ENCODE measurements around the gene SUN1.

The SUN1 gene

DNA sequence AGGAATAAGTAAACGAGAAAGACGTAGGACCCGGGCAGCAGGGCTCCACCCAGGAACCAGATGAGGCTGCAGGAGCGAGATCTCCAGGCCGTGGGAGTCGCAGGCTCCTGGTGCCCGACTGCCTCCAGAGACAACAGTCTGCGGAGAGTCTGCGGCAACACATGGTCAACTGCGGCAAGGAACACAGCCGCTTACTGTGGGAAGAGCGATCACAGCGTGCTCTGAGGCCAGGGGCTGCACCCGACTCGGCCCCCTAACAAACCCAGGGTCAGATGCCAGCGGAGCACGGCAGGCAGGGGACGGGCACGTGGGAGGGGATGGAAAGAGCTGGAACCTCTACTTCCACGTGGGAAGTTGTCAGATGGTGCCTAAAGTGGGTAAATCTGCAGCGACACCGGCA, 70.7 kb downstream of the SUN1 start:
- H3K36me3 ChIP-seq (replicated peaks; ENCODE audit: low read depth, low read length) = no peaks in the 10 kb centered on the region
- H3K9ac ChIP-seq (ENCODE audit: low read length) = no peak overlapping the region
- H3K27ac ChIP-seq (ENCODE audit: low read length) = no peak overlapping the region
- no peaks in the 10 kb centered on the region for H3K79me2 ChIP-seq (ENCODE audit: low read length)
- no peaks in the 10 kb centered on the region for H3K9me3 ChIP-seq (ENCODE audit: insufficient read depth, low read length)
- H4K20me1 ChIP-seq (ENCODE audit: insufficient read depth, low read length) = no peaks in the 10 kb centered on the region
- no peak overlapping the region for H2AFZ ChIP-seq (ENCODE audit: low read depth, low read length)
- TF ChIP-seq EZH2phosphoT487 (IDR thresholded peaks at IDR 0.05; ENCODE audit: low read depth) = no peak
- TF ChIP-seq, protein P1, sequence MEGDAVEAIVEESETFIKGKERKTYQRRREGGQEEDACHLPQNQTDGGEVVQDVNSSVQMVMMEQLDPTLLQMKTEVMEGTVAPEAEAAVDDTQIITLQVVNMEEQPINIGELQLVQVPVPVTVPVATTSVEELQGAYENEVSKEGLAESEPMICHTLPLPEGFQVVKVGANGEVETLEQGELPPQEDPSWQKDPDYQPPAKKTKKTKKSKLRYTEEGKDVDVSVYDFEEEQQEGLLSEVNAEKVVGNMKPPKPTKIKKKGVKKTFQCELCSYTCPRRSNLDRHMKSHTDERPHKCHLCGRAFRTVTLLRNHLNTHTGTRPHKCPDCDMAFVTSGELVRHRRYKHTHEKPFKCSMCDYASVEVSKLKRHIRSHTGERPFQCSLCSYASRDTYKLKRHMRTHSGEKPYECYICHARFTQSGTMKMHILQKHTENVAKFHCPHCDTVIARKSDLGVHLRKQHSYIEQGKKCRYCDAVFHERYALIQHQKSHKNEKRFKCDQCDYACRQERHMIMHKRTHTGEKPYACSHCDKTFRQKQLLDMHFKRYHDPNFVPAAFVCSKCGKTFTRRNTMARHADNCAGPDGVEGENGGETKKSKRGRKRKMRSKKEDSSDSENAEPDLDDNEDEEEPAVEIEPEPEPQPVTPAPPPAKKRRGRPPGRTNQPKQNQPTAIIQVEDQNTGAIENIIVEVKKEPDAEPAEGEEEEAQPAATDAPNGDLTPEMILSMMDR (IDR thresholded peaks at IDR 0.05; ENCODE audit: low read depth, low read length) = no peak
- no peak overlapping the region for H3K4me2 ChIP-seq (ENCODE audit: low read length)
- H3K4me1 ChIP-seq (ENCODE audit: low read length) = no peaks in the 10 kb centered on the region
- no peaks in the 10 kb centered on the region for H3K27me3 ChIP-seq (ENCODE audit: low read depth, low read length)
- H3K4me3 ChIP-seq (ENCODE audit: low read length) = no peak overlapping the region

DNA sequence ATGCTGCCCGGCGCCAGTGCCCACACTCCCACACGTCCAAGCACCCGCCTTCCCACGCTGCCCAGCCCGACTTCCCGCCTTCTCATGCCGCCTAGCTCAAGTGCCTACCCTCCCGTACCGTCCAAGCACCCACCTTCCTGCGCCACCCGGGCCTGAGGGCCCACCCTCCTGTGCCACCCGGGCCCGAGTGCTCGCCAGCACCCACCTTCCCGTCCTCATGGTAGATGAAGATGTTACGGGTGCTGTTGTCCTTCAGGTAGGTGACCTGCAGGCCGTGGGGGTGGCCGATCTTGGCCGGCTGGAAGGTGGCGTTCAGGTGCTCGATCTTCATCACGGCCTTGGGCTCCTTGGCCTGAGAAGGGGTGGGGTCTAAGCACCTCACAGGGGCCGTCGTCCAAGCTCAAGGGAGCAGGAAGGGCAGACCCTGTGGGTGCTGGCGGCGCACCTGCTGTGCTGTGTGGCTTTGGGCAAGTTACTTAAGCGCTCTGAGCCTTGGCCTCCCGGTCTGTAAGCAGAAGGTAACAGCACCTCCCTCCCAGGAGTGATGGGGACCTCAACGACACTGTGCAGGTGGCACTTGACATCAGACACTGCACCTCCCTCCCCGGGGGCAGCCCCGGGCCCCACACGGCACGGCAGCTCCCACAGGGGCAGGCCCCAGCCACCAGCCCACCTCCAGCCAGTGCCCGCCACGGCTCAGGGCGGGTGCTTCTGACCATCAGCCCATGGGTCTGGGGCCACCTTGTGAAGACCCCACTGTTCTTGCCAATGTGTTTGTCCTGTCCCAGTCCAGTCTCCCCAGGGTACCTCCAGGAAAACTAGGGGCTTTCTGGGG, 71.9 kb downstream of the SUN1 start:
- TF ChIP-seq, protein P1 (IDR thresholded peaks at IDR 0.05; ENCODE audit: low read depth, low read length) = no peak
- no peak for TF ChIP-seq EZH2phosphoT487 (IDR thresholded peaks at IDR 0.05; ENCODE audit: low read depth)
- no peak overlapping the region for H3K27ac ChIP-seq (ENCODE audit: low read length)
- no peaks in the 10 kb centered on the region for H4K20me1 ChIP-seq (ENCODE audit: insufficient read depth, low read length)
- H3K27me3 ChIP-seq (ENCODE audit: low read depth, low read length) = no peaks in the 10 kb centered on the region
- H3K4me2 ChIP-seq (ENCODE audit: low read length) = no peak overlapping the region
- H3K4me1 ChIP-seq (ENCODE audit: low read length) = no peaks in the 10 kb centered on the region
- no peaks in the 10 kb centered on the region for H3K36me3 ChIP-seq (replicated peaks; ENCODE audit: low read depth, low read length)
- H3K4me3 ChIP-seq (ENCODE audit: low read length) = no peak overlapping the region
- no peak overlapping the region for H2AFZ ChIP-seq (ENCODE audit: low read depth, low read length)
- H3K9me3 ChIP-seq (ENCODE audit: insufficient read depth, low read length) = no peaks in the 10 kb centered on the region
- no peaks in the 10 kb centered on the region for H3K79me2 ChIP-seq (ENCODE audit: low read length)
- H3K9ac ChIP-seq (ENCODE audit: low read length) = no peak overlapping the region

DNA sequence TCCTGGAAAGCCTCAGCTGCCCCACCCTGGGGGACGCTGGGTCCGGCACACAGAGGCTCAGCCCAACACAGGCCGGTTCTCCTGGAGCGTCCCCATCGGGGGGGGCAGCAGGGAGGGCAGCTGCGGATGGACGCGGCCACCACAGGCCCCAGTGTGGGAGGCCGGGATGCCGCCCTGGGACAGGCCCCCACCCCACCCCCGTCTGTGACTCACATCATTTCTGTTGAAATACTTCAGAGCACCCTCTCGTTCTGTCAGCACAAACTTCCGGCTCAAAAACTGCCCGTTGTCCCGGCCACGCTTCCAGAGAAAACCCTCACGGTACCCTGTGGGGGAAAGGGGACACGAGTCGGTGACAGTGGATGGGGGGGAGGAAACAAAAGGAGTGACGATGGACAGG, 72.6 kb downstream of the SUN1 start:
- H3K4me3 ChIP-seq (ENCODE audit: low read length) = no peak overlapping the region

DNA sequence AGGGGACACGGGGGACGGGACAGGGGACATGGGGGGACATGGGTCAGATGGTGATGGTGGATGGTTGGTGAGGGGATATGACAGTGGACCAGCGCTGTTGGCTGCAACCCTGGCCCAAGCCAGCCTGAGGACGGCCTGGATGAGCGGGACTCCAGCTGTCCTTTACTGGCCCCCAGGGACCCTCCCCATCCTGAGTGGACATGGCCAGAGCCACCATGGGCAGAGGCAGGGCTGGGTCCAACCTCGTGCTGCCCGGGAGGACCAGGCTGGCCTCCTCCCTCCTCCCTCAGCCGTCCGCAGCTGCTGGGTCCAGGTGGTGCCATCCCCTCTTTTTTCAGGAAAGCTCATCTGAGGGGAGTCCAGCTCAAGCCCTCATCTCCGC, 74.5 kb downstream of the SUN1 start:
- TF ChIP-seq EZH2phosphoT487 (IDR thresholded peaks at IDR 0.05; ENCODE audit: low read depth) = no peak
- TF ChIP-seq, protein P1 (IDR thresholded peaks at IDR 0.05; ENCODE audit: low read depth, low read length) = no peak
- Histone ChIP-seq H4K20me1 (ENCODE audit: insufficient read depth, low read length) (no peaks in the 10 kb centered on the region), H3K36me3 (replicated peaks; ENCODE audit: low read depth, low read length) (no peaks in the 10 kb centered on the region), H3K27me3 (ENCODE audit: low read depth, low read length) (no peaks in the 10 kb centered on the region), H3K9me3 (ENCODE audit: insufficient read depth, low read length) (no peaks in the 10 kb centered on the region), H3K27ac (ENCODE audit: low read length) (no peak overlapping the region), H3K4me2 (ENCODE audit: low read length) (no peak overlapping the region), H3K4me1 (ENCODE audit: low read length) (peaks cover 10% of the 10 kb centered on the region), H3K79me2 (ENCODE audit: low read length) (no peaks in the 10 kb centered on the region), H2AFZ (ENCODE audit: low read depth, low read length) (no peak overlapping the region), H3K9ac (ENCODE audit: low read length) (no peak overlapping the region), H3K4me3 (ENCODE audit: low read length) (no peak overlapping the region)

More for the DNA sequence above, 72.6 kb downstream of the SUN1 start:
- H3K9ac ChIP-seq (ENCODE audit: low read length) = no peak overlapping the region
- H3K4me2 ChIP-seq (ENCODE audit: low read length) = no peak overlapping the region
- H2AFZ ChIP-seq (ENCODE audit: low read depth, low read length) = no peak overlapping the region
- TF ChIP-seq, protein P1 (IDR thresholded peaks at IDR 0.05; ENCODE audit: low read depth, low read length) = no peak
- TF ChIP-seq EZH2phosphoT487 (IDR thresholded peaks at IDR 0.05; ENCODE audit: low read depth) = no peak
- H3K36me3 ChIP-seq (replicated peaks; ENCODE audit: low read depth, low read length) = no peaks in the 10 kb centered on the region
- no peaks in the 10 kb centered on the region for H3K9me3 ChIP-seq (ENCODE audit: insufficient read depth, low read length)
- no peaks in the 10 kb centered on the region for H3K79me2 ChIP-seq (ENCODE audit: low read length)
- H3K27me3 ChIP-seq (ENCODE audit: low read depth, low read length) = no peaks in the 10 kb centered on the region
- no peak overlapping the region for H3K27ac ChIP-seq (ENCODE audit: low read length)
- no peaks in the 10 kb centered on the region for H4K20me1 ChIP-seq (ENCODE audit: insufficient read depth, low read length)
- H3K4me1 ChIP-seq (ENCODE audit: low read length) = peaks cover 3% of the 10 kb centered on the region

Data from OCI-LY3 (cell line).